Measurements from ENCODE around the gene PPP2R2B. TPM values are rescaled to one million over a fixed set of nuclear protein-coding genes. Genes with fewer than 3 reads are reported as not detected.

PPP2R2B gene
- total RNA-seq, 3 donors from 2014 or later (not counting 1 experiment from before 2014, with no cell fraction given), result 44.9 to 68.3 (median 63.7) TPM

DNA sequence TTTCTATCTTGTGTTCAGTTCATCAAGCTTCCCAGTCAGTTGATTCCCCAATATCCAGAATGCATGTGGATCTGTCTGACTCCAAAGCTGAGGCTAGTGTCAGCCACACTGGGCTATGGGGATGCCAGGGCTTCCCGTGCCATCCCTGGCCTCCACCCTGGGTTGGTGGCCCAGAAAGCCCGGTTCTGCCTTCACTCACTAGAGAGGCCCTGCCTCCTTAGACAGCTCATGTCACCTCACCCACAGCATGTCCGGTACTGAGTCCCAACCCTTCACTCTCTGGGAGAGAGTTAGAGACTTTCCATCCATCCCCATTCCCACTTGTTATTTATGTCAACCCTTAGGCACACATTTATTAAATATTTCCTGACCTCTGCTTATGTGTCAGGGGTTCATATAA, 243.1 kb downstream of the PPP2R2B start:
- peaks cover 13% of the 10 kb centered on the region for H3K36me3 ChIP-seq (ENCODE audit: control insufficient read depth, insufficient read depth, low read length)
- ATAC-seq (no peak), DNase-seq (no peak)
- Mint-ChIP-seq H3K9me3 (no peaks in the 10 kb centered on the region), H3K36me3 (peaks cover 8% of the 10 kb centered on the region), H3K4me3 (no peak overlapping the region), H3K27ac (no peak overlapping the region), H3K4me1 (peaks cover 12 to 19% of the 10 kb centered on the region in 2 donors), H3K27me3 (ENCODE audit: low read depth in 2 of 2) (no peaks in the 10 kb centered on the region)
- intact Hi-C loops (cut with micrococcal nuclease), result no loop called here
- H3K27me3 ChIP-seq (ENCODE audit: control insufficient read depth, insufficient read depth, low read length), result no peaks in the 10 kb centered on the region
- TF ChIP-seq, protein P1, sequence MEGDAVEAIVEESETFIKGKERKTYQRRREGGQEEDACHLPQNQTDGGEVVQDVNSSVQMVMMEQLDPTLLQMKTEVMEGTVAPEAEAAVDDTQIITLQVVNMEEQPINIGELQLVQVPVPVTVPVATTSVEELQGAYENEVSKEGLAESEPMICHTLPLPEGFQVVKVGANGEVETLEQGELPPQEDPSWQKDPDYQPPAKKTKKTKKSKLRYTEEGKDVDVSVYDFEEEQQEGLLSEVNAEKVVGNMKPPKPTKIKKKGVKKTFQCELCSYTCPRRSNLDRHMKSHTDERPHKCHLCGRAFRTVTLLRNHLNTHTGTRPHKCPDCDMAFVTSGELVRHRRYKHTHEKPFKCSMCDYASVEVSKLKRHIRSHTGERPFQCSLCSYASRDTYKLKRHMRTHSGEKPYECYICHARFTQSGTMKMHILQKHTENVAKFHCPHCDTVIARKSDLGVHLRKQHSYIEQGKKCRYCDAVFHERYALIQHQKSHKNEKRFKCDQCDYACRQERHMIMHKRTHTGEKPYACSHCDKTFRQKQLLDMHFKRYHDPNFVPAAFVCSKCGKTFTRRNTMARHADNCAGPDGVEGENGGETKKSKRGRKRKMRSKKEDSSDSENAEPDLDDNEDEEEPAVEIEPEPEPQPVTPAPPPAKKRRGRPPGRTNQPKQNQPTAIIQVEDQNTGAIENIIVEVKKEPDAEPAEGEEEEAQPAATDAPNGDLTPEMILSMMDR (IDR thresholded peaks at IDR 0.05), result no peak
- H3K9me3 ChIP-seq (ENCODE audit: control insufficient read depth, insufficient read depth, low read length), result no peaks in the 10 kb centered on the region
- H3K27ac ChIP-seq (ENCODE audit: low read length), result no peak overlapping the region
- WGBS (ENCODE audit: insufficient coverage), result 82% methylated on average over 3 of the region's 3 CpGs
- H3K4me3 ChIP-seq (ENCODE audit: low read length), result no peak overlapping the region
- no peaks in the 10 kb centered on the region for H3K4me1 ChIP-seq (ENCODE audit: control insufficient read depth, insufficient read depth, low read length)

DNA sequence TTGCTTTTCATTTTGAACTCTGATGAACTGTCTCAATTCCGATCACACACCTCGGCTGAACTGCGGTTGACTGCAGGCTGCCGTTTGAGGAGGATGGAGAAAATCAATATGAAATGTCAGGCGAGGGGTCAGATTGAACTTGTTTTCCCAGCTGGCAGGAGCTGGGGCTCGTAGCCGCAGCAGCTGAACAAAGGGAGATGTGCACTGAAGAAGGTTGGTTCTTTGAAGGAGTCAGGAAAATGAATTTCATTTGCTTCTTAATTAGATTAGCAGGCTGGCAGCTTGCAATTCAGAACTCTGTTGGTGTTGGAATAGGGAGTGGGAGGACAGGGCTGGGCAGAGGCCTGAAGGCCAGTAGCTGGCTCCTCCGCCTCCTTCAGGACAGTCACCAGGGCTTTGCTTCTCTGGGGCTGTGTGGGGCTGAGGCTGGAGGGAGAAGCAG, 245.2 kb downstream of the PPP2R2B start:
- Mint-ChIP-seq H3K27ac (no peak overlapping the region), H3K4me1 (peaks cover 18 to 25% of the 10 kb centered on the region in 2 donors), H3K36me3 (peaks cover 8% of the 10 kb centered on the region), H3K9me3 (no peaks in the 10 kb centered on the region), H3K4me3 (no peak overlapping the region), H3K27me3 (ENCODE audit: low read depth in 2 of 2) (no peaks in the 10 kb centered on the region)
- 96% methylated on average over 8 of the region's 8 CpGs for WGBS (ENCODE audit: insufficient coverage)
- ATAC-seq (no peak), DNase-seq (no peak)
- Histone ChIP-seq H3K4me3 (ENCODE audit: low read length) (no peak overlapping the region), H3K9me3 (ENCODE audit: control insufficient read depth, insufficient read depth, low read length) (no peaks in the 10 kb centered on the region), H3K27ac (ENCODE audit: low read length) (no peak overlapping the region), H3K36me3 (ENCODE audit: control insufficient read depth, insufficient read depth, low read length) (peaks cover 9% of the 10 kb centered on the region), H3K27me3 (ENCODE audit: control insufficient read depth, insufficient read depth, low read length) (no peaks in the 10 kb centered on the region), H3K4me1 (ENCODE audit: control insufficient read depth, insufficient read depth, low read length) (no peaks in the 10 kb centered on the region)
- intact Hi-C loops (cut with micrococcal nuclease), result no loop called here
- TF ChIP-seq, protein P1 (IDR thresholded peaks at IDR 0.05), result no peak

DNA sequence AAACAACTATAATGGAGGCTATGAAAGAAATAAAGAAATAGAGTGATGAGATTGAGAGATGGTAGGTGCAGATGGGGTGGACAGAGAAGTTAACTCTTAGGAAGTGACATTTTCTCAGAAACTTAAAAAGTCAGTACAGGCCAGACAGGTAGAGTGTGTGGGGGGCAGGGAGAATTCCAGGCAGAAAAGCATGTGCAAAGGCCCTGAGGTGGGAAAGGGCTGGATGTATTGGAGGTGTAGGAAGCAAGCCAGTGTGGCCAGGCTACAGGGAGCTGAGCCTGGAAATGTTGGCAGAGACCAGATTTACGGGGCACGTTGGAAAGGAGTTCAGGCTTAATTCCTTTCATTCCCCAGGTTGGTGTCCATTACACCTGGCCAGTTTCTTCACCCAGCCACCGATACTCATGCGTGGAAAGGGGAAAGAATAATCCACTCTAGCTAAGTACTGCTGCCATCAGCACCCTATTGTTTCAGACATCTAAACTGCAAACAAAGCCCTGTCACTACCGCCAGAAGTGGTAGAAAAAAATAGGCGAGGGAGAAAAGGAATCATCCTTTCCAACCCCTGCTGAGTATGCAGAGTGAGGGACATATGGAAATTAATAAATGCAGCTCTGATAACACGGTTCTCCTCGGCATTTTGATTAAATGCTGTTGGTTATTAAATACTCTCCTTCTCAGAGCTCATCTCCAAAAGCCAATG, 245.8 kb downstream of the PPP2R2B start:
- Mint-ChIP-seq H3K4me3 (no peak overlapping the region), H3K9me3 (no peaks in the 10 kb centered on the region), H3K27ac (no peak overlapping the region), H3K36me3 (peaks cover 4% of the 10 kb centered on the region), H3K4me1 (peaks cover 18 to 22% of the 10 kb centered on the region in 2 donors), H3K27me3 (ENCODE audit: low read depth in 2 of 2) (no peaks in the 10 kb centered on the region)
- Histone ChIP-seq H3K9me3 (ENCODE audit: control insufficient read depth, insufficient read depth, low read length) (no peaks in the 10 kb centered on the region), H3K27me3 (ENCODE audit: control insufficient read depth, insufficient read depth, low read length) (no peaks in the 10 kb centered on the region), H3K27ac (ENCODE audit: low read length) (no peak overlapping the region), H3K4me1 (ENCODE audit: control insufficient read depth, insufficient read depth, low read length) (no peaks in the 10 kb centered on the region), H3K4me3 (ENCODE audit: low read length) (no peak overlapping the region), H3K36me3 (ENCODE audit: control insufficient read depth, insufficient read depth, low read length) (peaks cover 9% of the 10 kb centered on the region)
- WGBS (ENCODE audit: insufficient coverage), result 95% methylated on average over 6 of the region's 8 CpGs
- no peak for DNase-seq
- intact Hi-C loops (cut with micrococcal nuclease), result no loop called here
- TF ChIP-seq, protein P1 (IDR thresholded peaks at IDR 0.05), result no peak
- ATAC-seq, result no peak

DNA sequence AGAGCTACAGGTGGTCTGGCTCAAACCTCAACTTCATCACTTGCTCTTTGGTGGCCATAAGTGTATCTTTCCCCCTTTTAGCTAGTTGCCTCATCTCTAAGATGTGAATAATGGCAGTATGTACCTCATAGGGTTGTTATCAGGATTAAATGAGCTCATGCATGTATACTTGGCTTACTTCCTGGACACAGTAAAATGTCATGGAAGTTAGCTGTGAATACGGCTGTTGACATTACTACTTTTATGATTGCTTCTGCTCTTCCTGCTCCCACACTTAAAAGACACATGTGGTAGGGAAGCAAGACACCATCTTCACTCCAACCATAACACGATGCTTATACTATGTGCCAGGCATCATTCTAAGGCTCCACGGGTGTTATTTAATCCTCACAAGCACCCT, 248.1 kb downstream of the PPP2R2B start:
- WGBS (ENCODE audit: insufficient coverage), result 93% methylated on average over 1 of the region's 3 CpGs
- H3K27me3 ChIP-seq (ENCODE audit: control insufficient read depth, insufficient read depth, low read length), result no peaks in the 10 kb centered on the region

More for the DNA sequence above, 248.1 kb downstream of the PPP2R2B start:
- no peak overlapping the region for H3K4me3 ChIP-seq (ENCODE audit: low read length)
- Mint-ChIP-seq H3K4me3 (no peak overlapping the region), H3K4me1 (peaks cover 18 to 20% of the 10 kb centered on the region in 2 donors), H3K36me3 (no peaks in the 10 kb centered on the region), H3K27ac (peak overlapping the region; percentile 3 to 33), H3K9me3 (no peaks in the 10 kb centered on the region), H3K27me3 (ENCODE audit: low read depth in 2 of 2) (no peaks in the 10 kb centered on the region)
- H3K9me3 ChIP-seq (ENCODE audit: control insufficient read depth, insufficient read depth, low read length), result no peaks in the 10 kb centered on the region
- H3K27ac ChIP-seq (ENCODE audit: low read length), result no peak overlapping the region
- no peaks in the 10 kb centered on the region for H3K4me1 ChIP-seq (ENCODE audit: control insufficient read depth, insufficient read depth, low read length)
- intact Hi-C loops (cut with micrococcal nuclease), result no loop called here
- TF ChIP-seq, protein P1 (IDR thresholded peaks at IDR 0.05), result no peak
- ATAC-seq (peak in 1 of 3 donors; percentile 7), DNase-seq (no peak)
- H3K36me3 ChIP-seq (ENCODE audit: control insufficient read depth, insufficient read depth, low read length), result peaks cover 9% of the 10 kb centered on the region

Measured in natural killer cell (primary cell).